Cardiac septum (tissue), 1 donor: ENCODE data around the gene MAST3. TPM values are rescaled to one million over a fixed set of nuclear protein-coding genes. Genes with fewer than 3 reads are reported as not detected.

Experiments used
- DNase-seq: peaks from one replicate; pipeline ENCODE4 v3.0.0-alpha.2; 2020; ENCODE audit warnings: low spot score
- intact Hi-C: fragments of 100-400 bp; cut with DNase I; formaldehyde crosslinking; loops from one replicate; pipeline ENCODE4 v1.14.0; 2022
- total RNA-seq: library from RNA; stranded (reverse); fragmentation: NEBNext Ultra II Directional; extraction: Animal tissue kit (Norgen Biotek cat#: 25700); gene quantifications from one replicate; pipeline ENCODE4 v1.2.1, GENCODE V29; 2021
- donor health status: DM: no; HTN: no; CAD: no.

MAST3 gene
- total RNA-seq, 1 donor from 2014 or later: 5.2 TPM

DNA sequence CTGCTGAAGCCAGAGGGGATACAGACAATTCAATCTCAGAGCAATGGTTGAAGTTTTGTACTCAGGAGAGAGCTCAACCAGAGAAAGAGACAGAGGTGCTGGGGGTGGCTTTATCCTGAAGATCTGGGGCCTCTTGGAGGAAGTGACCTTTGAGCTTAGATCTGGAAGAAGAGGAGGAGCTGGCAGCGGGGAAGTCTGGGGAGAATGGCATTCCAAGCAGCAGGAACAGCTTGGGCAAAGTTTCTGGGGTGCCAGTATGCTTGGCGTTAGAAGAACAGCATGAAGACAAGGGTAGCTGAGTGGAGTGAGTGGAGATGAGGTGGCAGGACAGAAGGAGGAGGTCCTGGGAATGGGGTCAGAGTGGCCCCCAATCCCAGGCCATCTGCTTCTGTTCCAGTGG is 11.3 kb downstream of the MAST3 start:
- intact Hi-C loops: no loop called here
- no peak for DNase-seq

DNA sequence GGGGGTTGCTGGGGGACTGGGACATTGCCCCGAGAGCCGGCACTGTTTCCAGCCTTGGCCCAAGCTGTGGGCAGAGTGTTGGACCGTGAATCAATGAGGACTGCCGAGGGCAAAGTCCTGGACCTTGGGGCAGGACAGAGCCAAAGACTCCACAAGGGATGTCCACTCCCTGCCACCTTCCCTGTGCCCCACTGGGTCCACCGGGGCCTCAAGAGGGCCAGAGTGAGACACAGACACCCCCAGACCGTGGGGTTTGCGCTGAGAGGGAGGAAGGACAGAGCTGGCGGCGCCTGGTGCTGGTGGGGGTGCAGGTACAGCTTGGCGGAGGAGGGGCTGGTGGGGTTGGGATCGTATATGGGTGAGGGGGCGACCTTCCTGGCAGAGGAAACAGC is 11.8 kb downstream of the MAST3 start:
- no peak for DNase-seq
- intact Hi-C loops: no loop called here

GRCh38 chr19:18109733-18110608 is 12.4 kb downstream of the MAST3 start:
- DNase-seq: peak; percentile 91
- intact Hi-C loops: loop anchor here (10.0 kb wide), 1 partner anchor 215 kb away; the partner anchor contains the start of gene LSM4

GRCh38 chr19:18110609-18111232 is 13.1 kb downstream of the MAST3 start:
- intact Hi-C loops: loop anchor here (10.0 kb wide), 1 partner anchor 214 kb away; the partner anchor contains the start of gene LSM4
- no peak for DNase-seq

GRCh38 chr19:18112989-18113478 is 15.5 kb downstream of the MAST3 start:
- intact Hi-C loops: loop anchor here (2.0 to 10.0 kb wide), 3 partner anchors 54 to 212 kb away; partner anchors contain the start of gene LSM4
- DNase-seq: peak; percentile 94

- intact Hi-C loops: loop anchor here (2.0 to 10.0 kb wide), 3 partner anchors 53 to 211 kb away; partner anchors contain the start of gene LSM4
Observed at GRCh38 chr19:18113827-18114226, 16.2 kb downstream of the MAST3 start.

GRCh38 chr19:18114483-18114882 is 16.9 kb downstream of the MAST3 start:
- intact Hi-C loops: loop anchor here (10.0 kb wide), 1 partner anchor 210 kb away; the partner anchor contains the start of gene LSM4
- no peak for DNase-seq

More at GRCh38 chr19:18113827-18114226, 16.2 kb downstream of the MAST3 start:
- DNase-seq: no peak

GRCh38 chr19:18117364-18117691 is 19.8 kb downstream of the MAST3 start:
- intact Hi-C loops: loop anchor here (5.0 to 10.0 kb wide), 2 partner anchors 35 to 207 kb away; partner anchors contain the start of genes LSM4 and PIK3R2
- DNase-seq: no peak

DNA sequence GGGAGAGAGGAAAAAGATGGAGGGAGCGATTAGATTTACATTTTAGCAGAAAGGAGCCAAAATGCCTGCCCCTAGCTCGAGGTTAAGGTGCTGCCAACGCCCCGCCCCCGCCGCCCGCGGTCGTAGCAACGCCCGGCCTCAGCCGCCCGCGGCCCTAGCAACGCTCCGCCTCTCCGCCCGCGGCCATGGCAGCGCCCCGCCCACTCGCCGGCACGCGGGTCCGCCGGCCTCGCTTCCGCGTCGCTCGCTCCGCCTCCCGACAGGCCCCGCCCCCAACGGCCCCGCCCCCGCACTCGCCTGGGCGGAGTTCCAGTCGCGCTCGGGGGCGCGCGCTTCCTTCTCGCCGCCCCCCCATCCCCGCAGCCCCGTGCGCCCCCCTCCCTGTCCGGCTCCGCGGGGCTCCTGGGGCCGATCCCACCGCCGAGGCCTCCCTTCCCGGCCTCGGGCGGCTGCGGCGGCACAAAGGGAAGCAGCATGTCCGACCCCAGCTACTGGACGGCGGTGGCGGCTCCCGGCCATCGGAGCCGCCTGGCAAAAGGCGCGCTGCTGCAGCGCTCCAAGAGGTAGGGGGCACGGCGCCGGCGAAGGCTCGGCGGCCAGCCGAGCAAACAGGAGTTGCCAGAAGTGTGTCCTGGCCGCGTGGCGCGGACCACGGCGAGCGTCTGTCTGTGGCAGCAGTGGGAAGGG is 20.3 kb downstream of the MAST3 start:
- intact Hi-C loops: loop anchor here (5.0 to 10.0 kb wide), 2 partner anchors 34 to 207 kb away; partner anchors contain the start of genes LSM4 and PIK3R2

DNA sequence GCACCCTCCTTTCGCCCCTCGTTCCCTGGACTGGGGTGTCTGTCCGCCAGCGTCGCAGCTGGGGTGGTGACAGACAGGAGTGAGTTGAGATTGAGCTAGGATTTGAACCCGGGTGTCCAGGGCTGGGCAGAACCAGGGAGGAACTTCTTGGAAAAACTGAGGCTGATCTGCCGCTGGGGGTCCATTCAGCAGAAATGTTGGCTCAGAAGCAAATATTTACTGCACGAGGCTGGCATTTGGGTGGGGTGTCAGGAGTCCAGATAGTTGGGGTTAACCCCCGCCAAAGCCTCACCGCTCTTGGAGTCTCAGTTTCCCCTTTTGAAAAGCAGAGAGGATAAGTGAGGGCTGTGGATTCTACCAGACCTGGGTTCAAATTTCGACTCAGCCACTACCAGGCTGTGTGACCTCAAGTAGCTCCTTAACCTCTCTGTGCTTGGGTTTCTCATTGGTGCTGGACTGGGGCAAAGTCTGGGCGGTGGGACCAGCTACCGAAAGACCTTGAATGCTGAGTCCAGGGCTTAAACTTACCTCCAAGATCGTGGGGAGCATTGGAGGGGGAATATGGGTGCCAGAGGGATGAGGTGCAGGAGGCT is 20.9 kb downstream of the MAST3 start:
- intact Hi-C loops: loop anchor here (5.0 to 10.0 kb wide), 2 partner anchors 34 to 206 kb away; partner anchors contain the start of genes LSM4 and PIK3R2

More for the DNA sequence above, 20.3 kb downstream of the MAST3 start:
- DNase-seq: peak; percentile 96

GRCh38 chr19:18119013-18119716 is 21.6 kb downstream of the MAST3 start:
- no peak for DNase-seq
- intact Hi-C loops: loop anchor here (5.0 to 10.0 kb wide), 2 partner anchors 33 to 206 kb away; partner anchors contain the start of genes LSM4 and PIK3R2

More for the DNA sequence above, 20.9 kb downstream of the MAST3 start:
- DNase-seq: no peak

- intact Hi-C loops: loop anchor here (5.0 to 10.0 kb wide), 2 partner anchors 33 to 205 kb away; partner anchors contain the start of genes LSM4 and PIK3R2
- no peak for DNase-seq
Observed at GRCh38 chr19:18119717-18120105, 22.1 kb downstream of the MAST3 start.

- DNase-seq: no peak
- intact Hi-C loops: no loop called here
Observed at GRCh38 chr19:18120127-18120526, 22.5 kb downstream of the MAST3 start.

DNA sequence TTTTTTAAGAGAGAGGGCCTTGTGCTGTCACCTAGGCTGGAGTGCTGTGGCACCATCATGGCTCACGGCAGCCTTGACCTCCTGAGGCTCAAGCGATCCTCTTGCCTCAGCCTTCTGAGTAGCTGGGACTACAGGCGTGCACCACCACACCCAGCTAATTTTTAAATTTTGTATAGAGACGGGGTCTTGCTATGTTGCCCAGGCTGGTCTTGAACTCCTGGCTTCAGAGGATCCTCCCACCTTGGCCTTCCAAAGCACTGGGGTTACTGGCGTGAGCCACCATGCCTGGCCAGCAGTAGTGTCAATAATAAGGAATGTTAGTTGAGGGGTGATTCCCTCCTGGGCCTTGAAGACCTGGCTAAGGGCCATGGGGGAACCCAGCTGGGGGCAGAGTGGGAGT is 23.6 kb downstream of the MAST3 start:
- intact Hi-C loops: no loop called here
- no peak for DNase-seq

- intact Hi-C loops: no loop called here
- DNase-seq: no peak
Observed at GRCh38 chr19:18122424-18122823, 24.8 kb downstream of the MAST3 start.

- intact Hi-C loops: no loop called here
Observed at GRCh38 chr19:18122860-18123795, 25.6 kb downstream of the MAST3 start.

GRCh38 chr19:18123819-18124218 is 26.2 kb downstream of the MAST3 start:
- intact Hi-C loops: no loop called here
- DNase-seq: no peak

More at GRCh38 chr19:18122860-18123795, 25.6 kb downstream of the MAST3 start:
- no peak for DNase-seq
